SU-DHL-6 (cell line): ENCODE data around the gene CDC20B.

ENCODE experiments used
- H2AFZ ChIP-seq: fragments of 200-600 bp; sonication (generic); 2 replicates; pipeline ENCODE4 v1.6.1; 2014; ENCODE audit warnings: low read depth, mild to moderate bottlenecking, moderate library complexity, mixed read lengths, antibody characterized with exemption, low read length; ENCODE audit not compliant: severe bottlenecking
- H3F3A ChIP-seq: fragments of 200-600 bp; shearing (Covaris generic); 2 replicates; pipeline ENCODE4 v1.6.0; 2016; ENCODE audit warnings: antibody characterized with exemption, mild to moderate bottlenecking; ENCODE audit not compliant: insufficient read depth
- H3K27ac ChIP-seq: fragments of 200-600 bp; sonication (generic); 2 replicates; pipeline ENCODE4 v1.5.1; 2016; ENCODE audit warnings: low read depth, mild to moderate bottlenecking, low read length, moderate library complexity, mixed read lengths
- H3K27me3 ChIP-seq: fragments of 200-600 bp; sonication (generic), shearing (Covaris generic); 2 replicates; pipeline ENCODE4 v1.6.0; 2014; ENCODE audit warnings: mild to moderate bottlenecking, low read length
- H3K36me3 ChIP-seq: fragments of 200-600 bp; sonication (generic); 2 replicates; pipeline ENCODE4 v1.6.1; 2014; ENCODE audit warnings: mild to moderate bottlenecking, low read length, mixed read lengths
- H3K4me2 ChIP-seq: fragments of 300-600, 200-600 bp; shearing (Covaris generic), sonication (generic); 2 replicates; pipeline ENCODE4 v1.6.0; 2014; ENCODE audit warnings: low read length, low read depth, mild to moderate bottlenecking; ENCODE audit not compliant: poor library complexity, severe bottlenecking
- H3K4me3 ChIP-seq: fragments of 200-600 bp; sonication (generic); 2 replicates; pipeline ENCODE4 v1.5.1; 2014; ENCODE audit warnings: antibody characterized with exemption, low read length, mild to moderate bottlenecking, mixed read lengths; ENCODE audit not compliant: insufficient read depth, poor library complexity, severe bottlenecking
- H3K79me2 ChIP-seq: fragments of 200-600 bp; sonication (generic); 2 replicates; pipeline ENCODE4 v1.6.1; 2014; ENCODE audit warnings: mild to moderate bottlenecking, low read length, moderate library complexity; ENCODE audit not compliant: insufficient read depth
- H3K9ac ChIP-seq: fragments of 200-600 bp; sonication (generic); 2 replicates; pipeline ENCODE4 v1.7.0; 2014; ENCODE audit warnings: mild to moderate bottlenecking, low read length
- H3K9me2 ChIP-seq: fragments of 200-600 bp; sonication (generic); replicated peaks from 2 replicates; pipeline ENCODE4 v1.6.1; 2014; ENCODE audit warnings: low read length; ENCODE audit not compliant: insufficient read depth
- H3K9me3 ChIP-seq: fragments of 200-600 bp; sonication (generic); 2 replicates; pipeline ENCODE4 v1.6.1; 2014; ENCODE audit warnings: low read length, mixed read lengths; ENCODE audit not compliant: insufficient read depth
- H4K20me1 ChIP-seq: fragments of 200-600 bp; sonication (generic); 2 replicates; pipeline ENCODE4 v1.6.1; 2014; ENCODE audit warnings: low read depth, mild to moderate bottlenecking, antibody characterized with exemption, low read length, moderate library complexity, mixed read lengths
- CTCF ChIP-seq: fragments of 200-600 bp; sonication (generic); IDR thresholded peaks from one replicate; pipeline ENCODE4 v1.5.1; 2017; ENCODE audit warnings: antibody characterized with exemption, mild to moderate bottlenecking, low read length, moderate library complexity; ENCODE audit not compliant: insufficient read depth, poor library complexity, severe bottlenecking
- EZH2phosphoT487 ChIP-seq: fragments of 200-600 bp; sonication (generic), shearing (Covaris generic); conservative IDR thresholded peaks from 2 replicates; pipeline ENCODE4 v1.6.1; 2018; ENCODE audit warnings: mild to moderate bottlenecking, antibody characterized with exemption, low read length, moderate library complexity, mixed read lengths

CDC20B gene

GRCh38 chr5:55081541-55081940, 91.4 kb downstream of the CDC20B start:
- Histone ChIP-seq H3F3A (no peaks in the 10 kb centered on the region), H3K9me3 (no peaks in the 10 kb centered on the region), H3K27me3 (no peaks in the 10 kb centered on the region), H3K4me2 (no peak overlapping the region), H3K9ac (no peak overlapping the region), H3K36me3 (no peaks in the 10 kb centered on the region), H3K27ac (no peak overlapping the region), H3K9me2 (no peaks in the 10 kb centered on the region), H3K79me2 (no peaks in the 10 kb centered on the region), H2AFZ (no peak overlapping the region), H4K20me1 (no peaks in the 10 kb centered on the region), H3K4me3 (no peak overlapping the region)
- TF ChIP-seq CTCF, result no peak
- TF ChIP-seq EZH2phosphoT487, result no peak

GRCh38 chr5:55073211-55073610, 99.8 kb downstream of the CDC20B start:
- Histone ChIP-seq H2AFZ (no peak overlapping the region), H3K4me2 (no peak overlapping the region)
- TF ChIP-seq CTCF, result no peak

GRCh38 chr5:55072666-55073065, 100.3 kb downstream of the CDC20B start:
- Histone ChIP-seq H2AFZ (no peak overlapping the region), H3K9ac (no peak overlapping the region), H4K20me1 (no peaks in the 10 kb centered on the region), H3K9me3 (no peaks in the 10 kb centered on the region), H3K4me3 (no peak overlapping the region), H3K9me2 (no peaks in the 10 kb centered on the region), H3F3A (no peaks in the 10 kb centered on the region), H3K27ac (no peak overlapping the region), H3K79me2 (no peaks in the 10 kb centered on the region), H3K36me3 (no peaks in the 10 kb centered on the region), H3K4me2 (no peak overlapping the region), H3K27me3 (no peaks in the 10 kb centered on the region)
- TF ChIP-seq EZH2phosphoT487, result no peak

More at GRCh38 chr5:55073211-55073610, 99.8 kb downstream of the CDC20B start:
- Histone ChIP-seq H3K79me2 (no peaks in the 10 kb centered on the region), H3K9me3 (no peaks in the 10 kb centered on the region), H3K27ac (no peak overlapping the region), H3K9me2 (no peaks in the 10 kb centered on the region), H3K4me3 (no peak overlapping the region), H3K9ac (no peak overlapping the region), H3K36me3 (no peaks in the 10 kb centered on the region), H3F3A (no peaks in the 10 kb centered on the region), H4K20me1 (no peaks in the 10 kb centered on the region), H3K27me3 (no peaks in the 10 kb centered on the region)

GRCh38 chr5:55071413-55071812, 101.6 kb downstream of the CDC20B start:
- no peak overlapping the region for H2AFZ ChIP-seq
- no peaks in the 10 kb centered on the region for H3K79me2 ChIP-seq
- no peaks in the 10 kb centered on the region for H4K20me1 ChIP-seq
- H3K36me3 ChIP-seq, result no peaks in the 10 kb centered on the region
- H3K27me3 ChIP-seq, result no peaks in the 10 kb centered on the region
- H3K9ac ChIP-seq, result no peak overlapping the region
- no peak overlapping the region for H3K4me3 ChIP-seq
- H3K9me3 ChIP-seq, result no peaks in the 10 kb centered on the region
- no peaks in the 10 kb centered on the region for H3K9me2 ChIP-seq
- no peak for TF ChIP-seq CTCF
- TF ChIP-seq EZH2phosphoT487, result no peak
- no peaks in the 10 kb centered on the region for H3F3A ChIP-seq
- no peak overlapping the region for H3K4me2 ChIP-seq
- H3K27ac ChIP-seq, result no peak overlapping the region
